ENCODE measurements around the gene RUBCN.

- TF ChIP-seq CTCF (optimal IDR thresholded peaks at IDR 0.05 in 1 of 3, IDR thresholded peaks at IDR 0.05 in 1 of 3, conservative IDR thresholded peaks at IDR 0.05 in 1 of 3; ENCODE audit: extremely low read depth in 1 of 3, insufficient read depth in 2 of 3, low read length in 3 of 3) (no peak), EZH2 (IDR thresholded peaks at IDR 0.05; ENCODE audit: low read length) (no peak)
These were observed 30.0 kb downstream of the RUBCN start for GRCh38 chr3:197706658-197707057.
